Dedifferentiated amniotic fluid mesenchymal stem cell (primary cell): ENCODE data around the gene TSPAN3.

ENCODE experiments used
- DNase-seq: peaks from one replicate; pipeline ENCODE4 v3.0.0-alpha.2; 2016; ENCODE audit errors: extremely low spot score

The TSPAN3 gene

GRCh38 chr15:77009646-77010311 lies 61.1 kb downstream of the TSPAN3 start:
- DNase-seq = no peak

- no peak for DNase-seq
These were observed 61.7 kb downstream of the TSPAN3 start for GRCh38 chr15:77009176-77009575.

- DNase-seq = no peak
These were observed 66.7 kb downstream of the TSPAN3 start for GRCh38 chr15:77004189-77004588.

GRCh38 chr15:77002954-77003912 lies 67.7 kb downstream of the TSPAN3 start:
- no peak for DNase-seq

GRCh38 chr15:77002436-77002835 lies 68.5 kb downstream of the TSPAN3 start:
- DNase-seq = no peak

- DNase-seq = no peak
These were observed 68.9 kb downstream of the TSPAN3 start for GRCh38 chr15:77001966-77002365.

GRCh38 chr15:77001351-77001750 lies 69.6 kb downstream of the TSPAN3 start:
- no peak for DNase-seq

- DNase-seq = no peak
These were observed 70.9 kb downstream of the TSPAN3 start for GRCh38 chr15:76999996-77000395.

GRCh38 chr15:76998663-76999285 lies 72.1 kb downstream of the TSPAN3 start:
- DNase-seq = no peak

GRCh38 chr15:76996526-76997401 lies 74.1 kb downstream of the TSPAN3 start:
- DNase-seq = no peak

- no peak for DNase-seq
These were observed 74.8 kb downstream of the TSPAN3 start for GRCh38 chr15:76996076-76996525.

GRCh38 chr15:76994971-76995945 lies 75.7 kb downstream of the TSPAN3 start, which contains the start of gene PSTPIP1:
TSS of gene PSTPIP1 (plus strand) at chr15:76995126. CDS start at chr15:76995574, 448 bp downstream.
- no peak for DNase-seq

GRCh38 chr15:76994496-76994895 lies 76.4 kb downstream of the TSPAN3 start:
- no peak for DNase-seq

- no peak for DNase-seq
These were observed 76.9 kb downstream of the TSPAN3 start for GRCh38 chr15:76994001-76994400.

GRCh38 chr15:76993114-76993725 lies 77.7 kb downstream of the TSPAN3 start:
- no peak for DNase-seq

GRCh38 chr15:76991741-76992645 lies 78.9 kb downstream of the TSPAN3 start:
- DNase-seq = no peak
